HEK293 (cell line): Measurements from ENCODE around the gene SNAPC4.

Experiments used
- CTCF ChIA-PET: fragments of 350-600 bp; formaldehyde crosslinking; extraction: SDS; loops from one replicate; lab custom pipeline; 2021; ENCODE audit warnings: antibody characterized with exemption; lab: Yijun Ruan, JAX
- POLR2A ChIA-PET: fragments of 300-600 bp; formaldehyde crosslinking; extraction: SDS; loops from one replicate; lab custom pipeline; 2020; ENCODE audit warnings: antibody characterized with exemption, inconsistent platforms; lab: Yijun Ruan, JAX
- H3K27ac ChIP-seq: fragments of 200-500 bp; sonication (Bioruptor generic); 2 replicates; pipeline ENCODE4 v1.5.1; 2014; ENCODE audit warnings: low read depth, low read length, control low read depth, inconsistent platforms; ENCODE audit errors: extremely low read depth
- H3K36me3 ChIP-seq, 2 experiments: fragments of 200-500 bp in 1 of 2; sonication (Bioruptor generic) in 1 of 2; 1 replicate in 1 of 2; 2 replicates in 1 of 2; pipeline ENCODE4 v1.5.1; 2014 to 2017; ENCODE audit warnings: inconsistent platforms in 2 of 2, low read length in 2 of 2; ENCODE audit not compliant: control insufficient read depth in 2 of 2, insufficient read depth in 1 of 2
- H3K4me1 ChIP-seq: fragments of 200-500 bp; sonication (Bioruptor generic); 2 replicates; pipeline ENCODE4 v1.5.1; 2014; ENCODE audit warnings: mild to moderate bottlenecking, low read length, inconsistent platforms; ENCODE audit not compliant: control insufficient read depth, insufficient read depth
- H3K4me3 ChIP-seq: 2 replicates; pipeline ENCODE4 v1.5.1; 2011; ENCODE audit warnings: low read depth, mild to moderate bottlenecking, control low read depth, low read length, moderate library complexity
- H3K9me3 ChIP-seq: fragments of 200-500 bp; sonication (Bioruptor generic); 2 replicates; pipeline ENCODE4 v1.5.1; 2014; ENCODE audit warnings: low read depth, low read length, inconsistent platforms; ENCODE audit not compliant: control insufficient read depth, insufficient read depth
- BCL11A ChIP-seq: fragments of 450-650 bp; formaldehyde crosslinking; IDR thresholded peaks from 2 replicates; pipeline ENCODE4 v1.5.1; 2016; ENCODE audit warnings: low read depth, missing biosample characterization, missing genetic modification characterization
- GLIS2 ChIP-seq: fragments of 450-650 bp; formaldehyde crosslinking; IDR thresholded peaks from 2 replicates; pipeline ENCODE4 v1.5.1; 2016; ENCODE audit warnings: missing biosample characterization, missing genetic modification characterization
- HIC1 ChIP-seq: fragments of 450-650 bp; formaldehyde crosslinking; IDR thresholded peaks from 2 replicates; pipeline ENCODE4 v1.5.1; 2016; ENCODE audit warnings: missing biosample characterization, missing genetic modification characterization
- KLF9 ChIP-seq: fragments of 450-650 bp; formaldehyde crosslinking; IDR thresholded peaks from 2 replicates; pipeline ENCODE4 v1.5.1; 2016; ENCODE audit warnings: missing biosample characterization, missing genetic modification characterization, low read depth
- SALL2 ChIP-seq: fragments of 450-650 bp; formaldehyde crosslinking; IDR thresholded peaks from 2 replicates; pipeline ENCODE4 v1.5.0; 2017; ENCODE audit warnings: missing biosample characterization, mild to moderate bottlenecking, missing genetic modification characterization, borderline replicate concordance
- YY2 ChIP-seq: fragments of 450-650 bp; formaldehyde crosslinking; IDR thresholded peaks from 2 replicates; pipeline ENCODE4 v1.5.1; 2016; ENCODE audit warnings: missing biosample characterization, missing genetic modification characterization
- ZBTB17 ChIP-seq: fragments of 450-650 bp; formaldehyde crosslinking; IDR thresholded peaks from 2 replicates; pipeline ENCODE4 v1.5.1; 2016; ENCODE audit warnings: missing biosample characterization, missing genetic modification characterization
- ZBTB20 ChIP-seq: fragments of 450-650 bp; formaldehyde crosslinking; IDR thresholded peaks from 2 replicates; pipeline ENCODE4 v1.5.1; 2016; ENCODE audit warnings: missing biosample characterization, missing genetic modification characterization
- ZBTB21 ChIP-seq: fragments of 450-650 bp; formaldehyde crosslinking; IDR thresholded peaks from 2 replicates; pipeline ENCODE4 v1.5.1; 2017; ENCODE audit warnings: missing biosample characterization, missing genetic modification characterization
- ZBTB26 ChIP-seq: fragments of 450-650 bp; formaldehyde crosslinking; optimal IDR thresholded peaks from 2 replicates; pipeline ENCODE3; 2016; ENCODE audit warnings: missing biosample characterization, mild to moderate bottlenecking, missing genetic modification characterization
- ZBTB7A ChIP-seq: fragments of 450-650 bp; formaldehyde crosslinking; IDR thresholded peaks from 2 replicates; pipeline ENCODE4 v1.5.1; 2016; ENCODE audit warnings: low read depth, missing biosample characterization, missing genetic modification characterization
- ZFHX2 ChIP-seq: fragments of 450-650 bp; formaldehyde crosslinking; conservative IDR thresholded peaks from 2 replicates; pipeline ENCODE4 v1.5.1; 2016; ENCODE audit warnings: missing biosample characterization, missing genetic modification characterization
- ZNF146 ChIP-seq: fragments of 450-650 bp; formaldehyde crosslinking; IDR thresholded peaks from 2 replicates; pipeline ENCODE4 v1.5.1; 2016; ENCODE audit warnings: missing biosample characterization, missing genetic modification characterization
- ZNF518A ChIP-seq: fragments of 450-650 bp; formaldehyde crosslinking; conservative IDR thresholded peaks from 2 replicates; pipeline ENCODE4 v1.5.1; 2016; ENCODE audit warnings: low read depth, missing biosample characterization, missing genetic modification characterization
- ZNF530 ChIP-seq: fragments of 450-650 bp; formaldehyde crosslinking; IDR thresholded peaks from 2 replicates; pipeline ENCODE4 v1.5.1; 2016; ENCODE audit warnings: low read depth, missing biosample characterization, missing genetic modification characterization
- ZNF629 ChIP-seq: fragments of 450-650 bp; formaldehyde crosslinking; IDR thresholded peaks from 2 replicates; pipeline ENCODE4 v1.5.1; 2017; ENCODE audit warnings: missing biosample characterization, missing genetic modification characterization
- ZNF654 ChIP-seq: fragments of 450-650 bp; formaldehyde crosslinking; IDR thresholded peaks from 2 replicates; pipeline ENCODE4 v1.5.1; 2016; ENCODE audit warnings: low read depth, missing biosample characterization, missing genetic modification characterization
- ZNF658 ChIP-seq: fragments of 450-650 bp; formaldehyde crosslinking; IDR thresholded peaks from 2 replicates; pipeline ENCODE4; 2016; ENCODE audit warnings: missing biosample characterization, missing genetic modification characterization
- ZNF792 ChIP-seq: fragments of 450-650 bp; formaldehyde crosslinking; IDR thresholded peaks from 2 replicates; pipeline ENCODE4 v1.5.1; 2016; ENCODE audit warnings: missing biosample characterization, missing genetic modification characterization

The SNAPC4 gene

GRCh38 chr9:136410500-136411287 is 10.7 kb upstream of the SNAPC4 start, which contains the start of the genes ENTR1 and PMPCA (continued):
- no peak for TF ChIP-seq ZNF792 (tag by site-specific recombination)
- 0 out of 2 replicates have a peak, but pooled peaks have one; percentile 32 for TF ChIP-seq ZBTB21 (tag by site-specific recombination)
- no peak for TF ChIP-seq ZNF146 (tag by site-specific recombination)
- no peak for TF ChIP-seq ZBTB7A (tag by site-specific recombination)
- no peak; the same call in 1 of the 2 replicates for TF ChIP-seq ZNF518A
- TF ChIP-seq YY2: peak; percentile 94
- peak; percentile 66 for TF ChIP-seq ZBTB17 (tag by site-specific recombination)
- peak; percentile 80 for TF ChIP-seq ZNF629 (tag by site-specific recombination)
- TF ChIP-seq, all 188 proteins: peak for 47

GRCh38 chr9:136409557-136410455 is 9.8 kb upstream of the SNAPC4 start:
- Histone ChIP-seq H3K4me3 (peak overlapping the region; percentile 75), H3K27ac (peak overlapping the region; percentile 89; the same call in 1 of the 2 replicates), H3K36me3 (peaks cover 12 to 68% of the 10 kb centered on the region in 2 experiments; a peak in 2 of 3 replicates), H3K9me3 (no peaks in the 10 kb centered on the region), H3K4me1 (peaks cover 11% of the 10 kb centered on the region)
- ChIA-PET CTCF (interaction anchor here (0.6 to 2.6 kb wide), 5 partner anchors 9 to 222 kb away, joined by 3 to 28 read pairs (median 4); no protein-coding TSS in a partner anchor), POLR2A (interaction anchor here (0.6 to 2.8 kb wide), 9 partner anchors 9 to 142 kb away, joined by 3 to 13 read pairs (median 3); no protein-coding TSS in a partner anchor)
- TF ChIP-seq GLIS2: peak; percentile 26; the same call in 1 of the 2 replicates
- peak; percentile 51 for TF ChIP-seq ZBTB26
- TF ChIP-seq ZBTB20 (tag by site-specific recombination): peak; percentile 7; the same call in 1 of the 2 replicates
- TF ChIP-seq SALL2 (tag by site-specific recombination): no peak
- TF ChIP-seq ZNF518A: no peak
- no peak for TF ChIP-seq ZNF654
- TF ChIP-seq ZNF530 (tag by site-specific recombination): no peak
- TF ChIP-seq ZNF658 (tag by site-specific recombination): no peak
- TF ChIP-seq ZFHX2 (tag by site-specific recombination): no peak
- TF ChIP-seq KLF9 (tag by site-specific recombination): 0 out of 2 replicates have a peak, but pooled peaks have one; percentile 9
- TF ChIP-seq HIC1 (tag by site-specific recombination): 0 out of 2 replicates have a peak, but pooled peaks have one; percentile 27
- no peak for TF ChIP-seq BCL11A (tag by site-specific recombination)
